SH-SY5Y (cell line): ENCODE results near the gene TRIP13.

Experiments
- GATA2 ChIP-seq: IDR thresholded peaks from 2 replicates; pipeline ENCODE4 v1.6.1; 2011; ENCODE audit warnings: mild to moderate bottlenecking, low read depth, low read length
- GATA3 ChIP-seq: IDR thresholded peaks from 2 replicates; pipeline ENCODE4 v1.6.1; 2011; ENCODE audit warnings: low read depth, mild to moderate bottlenecking, low read length, moderate library complexity

Gene TRIP13

GRCh38 chr5:935510-936084, 42.9 kb downstream of the TRIP13 start:
- TF ChIP-seq GATA2 (no peak), GATA3 (no peak)

GRCh38 chr5:936149-937144, 43.8 kb downstream of the TRIP13 start:
- TF ChIP-seq GATA2: no peak
- TF ChIP-seq GATA3: no peak

DNA sequence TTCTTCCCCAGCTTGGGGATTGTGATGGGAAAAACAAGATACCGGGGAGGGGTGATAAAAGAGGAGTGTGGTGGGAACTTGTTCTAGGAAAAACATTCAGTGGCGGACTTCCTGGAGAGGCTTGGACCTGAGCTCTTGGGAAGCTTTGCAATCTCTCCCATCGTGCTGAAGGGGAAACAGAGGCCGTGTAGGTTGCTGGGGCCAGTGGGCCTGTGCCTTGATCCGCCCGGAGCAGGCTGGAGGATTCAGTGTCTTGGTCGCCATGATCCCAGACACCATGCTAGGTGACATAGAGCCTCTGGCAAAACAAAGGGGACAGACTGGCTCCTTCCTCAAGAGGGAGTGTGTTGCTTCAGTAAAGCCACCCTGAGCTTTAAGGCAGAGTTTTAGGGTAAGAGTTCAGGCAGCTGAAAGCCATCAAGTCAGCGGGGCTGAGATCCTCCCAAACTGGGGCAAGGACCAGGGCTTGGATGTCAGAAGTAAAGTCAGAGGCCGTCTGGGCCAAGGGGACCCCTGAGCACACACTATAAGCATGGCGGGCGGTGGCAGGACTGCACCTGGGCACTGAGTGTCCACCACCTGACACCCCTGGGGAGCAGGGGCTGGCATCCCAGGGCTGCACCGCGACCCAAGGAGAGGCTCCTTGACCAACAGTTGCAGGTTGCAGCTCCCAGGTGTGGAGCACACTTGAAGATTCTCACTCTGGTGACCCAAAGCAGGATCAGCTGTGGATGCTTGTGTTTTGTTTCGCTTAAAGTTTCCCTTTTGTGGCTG, 44.7 kb downstream of the TRIP13 start:
- TF ChIP-seq GATA2 (no peak), GATA3 (no peak)

- TF ChIP-seq GATA3 (no peak), GATA2 (no peak)
These were observed 46.7 kb downstream of the TRIP13 start for GRCh38 chr5:939368-939767.

DNA sequence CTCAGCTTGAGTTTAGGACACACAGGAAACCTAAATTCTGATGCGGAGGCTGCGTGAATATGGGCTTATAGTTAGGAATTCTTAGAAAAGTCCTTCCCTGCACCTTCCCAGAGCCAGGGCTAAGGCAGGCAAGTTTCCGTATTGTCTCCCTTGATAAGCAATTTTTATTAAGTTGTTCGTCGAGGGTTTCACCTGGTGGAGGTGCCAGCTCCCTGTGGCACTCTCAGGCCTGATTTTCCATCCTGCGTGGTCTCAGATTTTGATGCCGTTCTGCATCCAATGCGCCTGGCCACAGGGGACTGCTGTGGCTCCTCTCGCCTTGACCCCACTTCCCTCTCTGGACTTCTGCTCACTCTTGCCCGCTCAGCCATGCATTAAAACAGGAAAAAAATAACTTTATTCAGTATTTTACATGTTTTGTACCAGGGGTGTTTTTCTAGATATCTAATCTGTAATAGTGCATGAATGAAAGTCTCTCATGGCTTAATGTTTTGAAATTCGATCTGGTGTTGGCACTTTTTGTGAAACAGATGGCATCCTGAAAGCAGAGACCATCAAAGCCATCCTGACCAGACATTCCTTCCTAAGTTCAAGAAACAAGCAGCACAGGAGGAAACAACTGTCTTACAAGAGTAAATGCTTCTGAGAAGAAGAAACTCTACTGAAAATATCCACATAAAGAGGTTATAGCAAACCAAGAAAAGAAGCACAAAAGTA, 50.7 kb downstream of the TRIP13 start:
- TF ChIP-seq GATA2: no peak
- no peak for TF ChIP-seq GATA3

DNA sequence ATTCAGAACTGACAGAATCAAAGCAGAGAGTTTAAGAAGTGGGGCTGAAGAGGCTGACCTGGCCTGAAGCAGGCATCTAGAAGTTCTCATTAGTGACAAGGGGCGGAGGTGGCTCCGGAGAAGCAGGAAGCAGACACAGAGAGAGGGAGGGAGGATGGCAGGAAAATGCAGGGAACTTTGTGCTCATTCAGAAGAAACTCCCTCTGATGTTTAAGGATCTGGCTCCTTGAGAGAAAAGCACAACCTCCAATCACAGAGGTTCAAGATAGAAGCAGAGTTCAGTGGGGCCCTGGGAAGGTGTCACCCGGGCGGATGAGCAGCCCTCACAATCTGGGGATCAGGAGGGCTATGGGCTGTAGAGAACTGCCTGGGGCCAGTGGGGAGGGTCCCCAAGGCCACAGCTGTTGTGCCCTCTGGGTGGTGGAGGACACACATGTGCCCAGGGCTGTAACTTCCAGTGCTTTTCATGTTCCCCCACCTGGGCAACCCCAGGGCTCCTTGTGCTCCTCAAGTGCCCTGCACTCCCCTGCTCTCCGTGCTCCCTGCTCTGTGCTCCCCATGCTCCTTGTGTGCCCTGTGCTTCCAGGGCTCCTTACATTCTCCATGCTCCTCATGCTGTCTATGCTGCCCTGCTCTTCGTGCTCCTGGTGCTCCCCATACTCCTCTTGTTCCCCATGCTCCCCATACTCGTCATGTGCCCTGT, 51.4 kb downstream of the TRIP13 start:
- no peak for TF ChIP-seq GATA2
- no peak for TF ChIP-seq GATA3

GRCh38 chr5:944621-944927, 51.9 kb downstream of the TRIP13 start:
- TF ChIP-seq GATA3 (no peak), GATA2 (no peak)

- TF ChIP-seq GATA2 (no peak), GATA3 (no peak)
These were observed 52.5 kb downstream of the TRIP13 start for GRCh38 chr5:944992-945685.

GRCh38 chr5:945691-946551, 53.2 kb downstream of the TRIP13 start:
- no peak for TF ChIP-seq GATA2
- no peak for TF ChIP-seq GATA3

DNA sequence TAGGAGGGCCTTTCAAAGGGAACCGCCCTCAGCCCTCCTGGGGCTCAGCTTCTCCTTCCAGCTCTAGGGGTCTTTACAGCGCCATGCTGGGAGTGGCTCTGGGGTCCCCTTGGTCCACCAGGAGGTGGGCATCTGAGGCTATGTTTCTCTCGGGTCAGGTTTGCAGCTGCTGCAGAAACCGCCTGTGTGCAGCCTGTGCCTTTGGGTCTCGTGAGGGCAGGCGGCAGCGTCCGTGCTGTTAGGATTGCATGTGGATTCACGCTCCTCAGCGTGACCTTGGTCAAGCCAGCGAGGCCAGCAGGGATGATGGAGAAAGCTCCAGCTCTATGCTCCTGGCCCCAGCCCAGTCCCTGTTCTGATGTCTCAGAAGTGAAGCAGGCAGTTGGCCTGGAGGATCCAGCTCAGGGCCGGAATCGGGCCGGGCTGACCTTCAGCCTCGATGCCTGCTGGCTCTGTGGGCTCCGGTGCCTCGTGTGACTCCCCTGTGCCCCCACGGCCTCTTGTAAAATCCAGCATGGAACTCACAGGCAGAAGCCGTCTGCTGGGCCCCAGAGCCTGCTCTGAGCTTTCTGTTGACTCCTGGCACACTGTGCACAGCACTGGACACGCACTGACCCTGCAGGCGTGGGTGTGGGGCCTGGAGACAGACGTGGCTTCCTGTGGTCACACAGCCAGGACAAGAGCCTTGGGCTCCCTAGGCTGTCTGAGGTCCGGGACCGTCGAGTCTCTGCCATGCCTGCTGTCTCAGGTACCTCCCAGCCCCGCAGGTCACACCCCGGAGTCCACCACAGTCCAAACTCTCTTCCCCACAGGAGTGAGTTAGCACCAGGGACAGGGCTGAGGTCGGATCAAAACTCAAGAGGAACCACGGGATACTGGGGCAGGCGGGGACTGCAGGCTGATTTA, 54.3 kb downstream of the TRIP13 start:
- no peak for TF ChIP-seq GATA3
- TF ChIP-seq GATA2: no peak
